Adipocyte (in vitro differentiated cells): Measurements from ENCODE around the gene FGF9.

Experiments
- DNase-seq: peaks from one replicate; pipeline ENCODE4 v3.0.0-alpha.2; 2015; ENCODE audit warnings: low read depth
- H3K27me3 ChIP-seq: replicated peaks from 2 replicates; pipeline ENCODE4 v1.7.0; 2013; ENCODE audit warnings: mild to moderate bottlenecking, low read length, moderate library complexity; ENCODE audit not compliant: control insufficient read depth, insufficient read depth
- H3K36me3 ChIP-seq: 2 replicates; pipeline ENCODE4 v1.7.0; 2013; ENCODE audit warnings: low read length, mild to moderate bottlenecking, moderate library complexity; ENCODE audit not compliant: control insufficient read depth, insufficient read depth, severe bottlenecking
- H3K4me1 ChIP-seq: 2 replicates; pipeline ENCODE4 v1.7.0; 2013; ENCODE audit warnings: mild to moderate bottlenecking, low read length, moderate library complexity; ENCODE audit not compliant: control insufficient read depth, insufficient read depth
- H3K4me3 ChIP-seq: 2 replicates; pipeline ENCODE4 v1.7.0; 2013; ENCODE audit warnings: mild to moderate bottlenecking, low read length, moderate library complexity
- H3K9ac ChIP-seq: 2 replicates; pipeline ENCODE4 v1.7.0; 2013; ENCODE audit warnings: mild to moderate bottlenecking, low read length, moderate library complexity
- H3K9me3 ChIP-seq: 2 replicates; pipeline ENCODE4 v1.7.0; 2013; ENCODE audit warnings: mild to moderate bottlenecking, low read length, moderate library complexity; ENCODE audit not compliant: control insufficient read depth

The FGF9 gene

DNA sequence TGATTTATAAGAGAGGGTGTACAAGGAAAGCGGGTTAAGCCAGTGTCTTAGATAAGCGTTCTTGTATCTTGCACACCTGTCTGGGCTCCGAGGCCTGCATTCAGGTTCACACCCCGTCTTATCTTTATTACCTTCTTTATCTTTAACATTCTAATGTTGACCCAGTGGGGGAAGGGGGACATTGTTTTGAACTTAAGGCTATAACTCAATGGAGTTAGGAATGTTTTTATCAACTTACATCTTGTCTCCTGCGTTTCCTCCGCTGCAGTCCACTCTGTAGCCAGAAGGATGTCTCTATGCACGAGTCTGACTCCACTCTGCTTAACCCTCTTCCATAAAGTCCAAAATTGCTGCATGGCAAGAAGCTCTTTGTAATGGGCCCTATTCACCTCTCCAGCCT is 71.2 kb downstream of the FGF9 start:
- no peak for DNase-seq
- no peaks in the 10 kb centered on the region for H3K36me3 ChIP-seq
- H3K27me3 ChIP-seq, result no peaks in the 10 kb centered on the region
- H3K4me1 ChIP-seq, result no peaks in the 10 kb centered on the region
- no peak overlapping the region for H3K9ac ChIP-seq
- H3K4me3 ChIP-seq, result no peak overlapping the region
- no peaks in the 10 kb centered on the region for H3K9me3 ChIP-seq

DNA sequence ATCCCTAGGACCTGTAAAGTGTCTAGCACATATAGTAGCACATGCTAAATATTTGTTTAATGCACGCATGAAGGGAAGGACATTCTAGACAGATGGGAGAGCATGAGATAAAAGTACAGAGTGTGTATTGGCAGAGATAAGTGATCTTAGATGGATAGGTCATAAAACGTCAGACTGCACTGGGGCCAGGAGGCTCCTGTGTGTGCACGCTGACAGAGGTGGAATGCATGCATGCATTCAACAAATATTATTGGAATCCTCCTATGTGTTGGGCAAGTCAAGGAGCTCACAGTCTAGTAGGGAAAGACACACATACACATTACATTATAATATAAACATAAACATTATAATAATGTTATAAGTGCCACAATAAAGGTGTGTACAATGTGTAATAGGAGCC is 73.3 kb downstream of the FGF9 start:
- no peak overlapping the region for H3K4me3 ChIP-seq
- H3K27me3 ChIP-seq, result no peaks in the 10 kb centered on the region
- no peaks in the 10 kb centered on the region for H3K4me1 ChIP-seq
- H3K36me3 ChIP-seq, result no peaks in the 10 kb centered on the region
- DNase-seq, result no peak
- no peaks in the 10 kb centered on the region for H3K9me3 ChIP-seq
- no peak overlapping the region for H3K9ac ChIP-seq

DNA sequence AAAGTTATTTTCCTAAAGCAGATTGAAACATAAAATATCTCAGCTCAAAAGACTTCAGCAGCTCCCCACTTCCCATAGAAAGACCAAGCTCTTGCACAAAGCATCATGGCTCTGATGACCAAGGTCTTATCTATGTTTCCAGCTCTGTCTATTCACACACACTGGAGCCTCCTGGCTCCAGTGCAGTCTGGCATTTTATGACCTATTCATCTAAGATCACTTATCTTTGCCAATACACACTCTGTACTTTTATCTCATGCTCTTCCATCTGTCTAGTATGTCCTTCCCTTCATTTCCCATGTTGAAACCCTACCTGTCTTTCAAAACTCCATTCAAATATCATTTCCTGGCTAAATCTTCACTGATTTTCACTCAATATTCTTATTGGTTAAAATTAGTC is 74.4 kb downstream of the FGF9 start:
- Histone ChIP-seq H3K4me1 (no peaks in the 10 kb centered on the region), H3K4me3 (no peak overlapping the region), H3K9ac (no peak overlapping the region), H3K9me3 (no peaks in the 10 kb centered on the region), H3K27me3 (no peaks in the 10 kb centered on the region), H3K36me3 (no peaks in the 10 kb centered on the region)
- DNase-seq, result no peak

DNA sequence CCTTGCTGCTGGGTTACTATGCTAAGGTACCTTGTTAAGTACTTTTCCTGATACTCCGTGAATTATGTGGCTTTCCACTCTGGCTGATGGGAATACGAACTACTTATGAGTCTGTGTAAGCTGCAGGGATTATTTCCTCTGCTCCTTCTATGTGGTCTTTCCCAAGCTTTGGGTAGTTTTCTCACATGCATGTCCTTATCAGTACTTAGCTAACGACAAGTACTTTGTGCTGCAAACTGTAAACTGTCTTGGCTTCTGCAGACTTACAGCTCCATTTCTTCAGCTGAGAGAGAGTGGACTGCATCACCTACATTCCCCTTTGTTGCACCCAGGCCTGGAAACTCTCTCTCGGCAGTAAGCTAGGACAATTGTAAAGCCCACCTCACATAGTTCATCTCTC is 76.6 kb downstream of the FGF9 start:
- Histone ChIP-seq H3K36me3 (no peaks in the 10 kb centered on the region), H3K4me3 (no peak overlapping the region), H3K9ac (no peak overlapping the region), H3K4me1 (no peaks in the 10 kb centered on the region), H3K9me3 (no peaks in the 10 kb centered on the region), H3K27me3 (no peaks in the 10 kb centered on the region)
- no peak for DNase-seq

DNA sequence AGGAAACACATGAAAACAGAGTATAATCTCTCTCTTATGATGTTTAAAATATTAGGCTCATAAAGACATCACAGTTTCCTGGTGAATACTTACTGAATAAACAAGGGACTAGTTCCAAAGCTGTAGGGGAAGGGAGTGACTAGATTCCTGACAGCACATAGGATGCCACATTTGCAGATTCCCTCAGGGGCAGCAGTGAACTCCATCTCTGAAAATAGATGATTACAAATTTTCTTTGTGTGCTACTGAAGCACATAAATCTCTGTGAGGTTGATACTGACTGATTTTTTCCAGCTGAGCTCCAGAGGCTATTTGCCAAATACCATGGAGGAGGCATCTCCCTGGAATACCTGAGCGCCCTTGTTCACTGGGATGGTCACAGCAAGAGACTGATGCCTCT is 77.3 kb downstream of the FGF9 start:
- H3K36me3 ChIP-seq, result no peaks in the 10 kb centered on the region
- DNase-seq, result no peak
- H3K4me1 ChIP-seq, result no peaks in the 10 kb centered on the region
- H3K27me3 ChIP-seq, result no peaks in the 10 kb centered on the region
- H3K9me3 ChIP-seq, result no peaks in the 10 kb centered on the region
- no peak overlapping the region for H3K9ac ChIP-seq
- no peak overlapping the region for H3K4me3 ChIP-seq

DNA sequence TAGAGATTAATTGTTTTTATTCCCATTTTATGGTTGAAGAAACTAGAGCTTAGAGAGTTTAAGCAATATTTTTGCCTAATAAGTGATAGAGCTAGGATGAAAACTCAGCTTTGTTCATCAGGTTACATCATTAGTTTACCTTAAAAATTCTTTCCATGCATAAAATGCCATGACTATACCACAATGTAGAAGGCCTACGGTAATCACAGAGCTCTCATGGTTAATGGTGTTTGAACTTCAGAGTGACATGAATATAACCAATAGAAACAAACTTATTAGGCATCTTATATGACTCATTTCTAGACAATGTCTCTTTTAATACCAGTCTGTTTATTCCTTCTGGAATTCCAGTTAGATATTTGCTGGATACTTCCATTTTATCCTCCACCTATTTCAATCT is 78.5 kb downstream of the FGF9 start:
- H3K4me1 ChIP-seq, result no peaks in the 10 kb centered on the region
- no peaks in the 10 kb centered on the region for H3K9me3 ChIP-seq
- no peaks in the 10 kb centered on the region for H3K36me3 ChIP-seq
- no peak overlapping the region for H3K4me3 ChIP-seq
- no peaks in the 10 kb centered on the region for H3K27me3 ChIP-seq
- H3K9ac ChIP-seq, result no peak overlapping the region
- no peak for DNase-seq

DNA sequence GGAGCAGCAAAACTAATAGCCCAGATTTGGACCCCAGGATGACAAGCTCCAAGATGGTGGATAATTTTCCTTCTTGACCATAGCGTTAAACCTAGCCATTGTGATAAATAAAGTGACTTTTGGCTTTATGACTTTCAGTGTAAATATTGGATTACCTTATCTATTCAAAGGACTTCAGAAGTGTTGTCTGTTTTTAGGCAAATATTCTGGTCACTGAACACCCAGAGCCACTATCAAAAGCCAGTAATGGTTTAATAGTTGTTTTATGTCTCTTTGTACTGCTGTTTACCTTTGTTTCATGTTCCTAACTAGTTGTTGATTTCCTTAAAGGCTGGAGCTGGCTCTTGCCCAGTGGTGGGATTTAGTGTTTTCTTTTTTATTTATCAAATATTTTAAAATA is 81.6 kb downstream of the FGF9 start:
- Histone ChIP-seq H3K4me1 (no peaks in the 10 kb centered on the region), H3K9me3 (no peaks in the 10 kb centered on the region), H3K27me3 (no peaks in the 10 kb centered on the region), H3K4me3 (no peak overlapping the region), H3K9ac (no peak overlapping the region), H3K36me3 (no peaks in the 10 kb centered on the region)
- DNase-seq, result no peak

DNA sequence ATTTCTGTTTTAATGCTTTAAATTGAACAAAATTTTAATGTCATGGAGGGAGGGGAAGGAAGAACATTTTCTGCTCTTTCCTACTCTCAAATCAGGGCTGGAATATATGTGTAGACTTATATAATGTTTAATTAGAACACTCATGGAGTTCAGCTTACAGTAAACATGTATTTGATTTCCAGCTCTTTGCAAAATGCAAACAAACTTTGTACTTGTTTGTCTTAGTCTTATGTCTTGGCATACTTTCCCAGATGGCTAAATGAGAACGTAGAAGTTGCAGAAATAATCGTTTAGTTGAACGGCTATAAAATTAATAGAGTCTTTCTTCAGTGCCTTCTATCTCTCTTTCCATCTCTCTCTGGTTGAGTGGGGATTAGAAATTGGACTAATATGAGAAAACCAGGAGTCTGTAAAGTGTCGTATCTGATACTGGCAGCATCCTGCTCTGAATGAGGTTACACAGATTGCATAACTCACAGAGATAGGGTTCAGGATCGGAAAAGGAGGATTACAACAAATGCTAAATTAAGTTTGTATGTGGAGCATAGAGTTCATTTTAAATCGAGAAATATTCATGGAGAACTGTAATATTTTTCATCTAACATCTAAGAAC is 82.3 kb downstream of the FGF9 start:
- Histone ChIP-seq H3K9me3 (no peaks in the 10 kb centered on the region), H3K4me3 (no peak overlapping the region), H3K27me3 (no peaks in the 10 kb centered on the region), H3K36me3 (no peaks in the 10 kb centered on the region), H3K4me1 (no peaks in the 10 kb centered on the region), H3K9ac (no peak overlapping the region)
- DNase-seq, result no peak
